Measurements from ENCODE around the gene SLCO6A1.

Gene SLCO6A1

DNA sequence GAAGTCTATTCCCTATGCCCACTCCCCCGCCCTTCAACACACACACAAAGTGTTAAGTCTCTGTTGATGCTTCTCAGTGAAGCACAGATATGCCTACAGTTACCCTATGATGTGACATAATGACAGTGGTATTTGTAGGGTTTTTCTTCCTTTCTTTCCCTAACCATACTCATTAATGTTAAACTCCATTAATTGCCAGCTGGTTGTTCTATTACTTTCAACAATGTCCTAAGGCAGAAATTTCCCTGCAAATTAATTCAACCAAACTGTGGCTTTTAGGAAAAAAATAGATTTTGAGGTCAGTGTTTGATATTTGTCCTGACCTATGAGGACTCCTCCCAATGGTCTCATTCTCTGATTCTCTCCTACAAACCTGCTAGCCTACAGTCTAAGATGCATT lies 38.2 kb upstream of the SLCO6A1 start:
- H3K4me3 ChIP-seq (replicated peaks; ENCODE audit: low read depth, low read length), result no peak overlapping the region
- TF ChIP-seq, protein P1, sequence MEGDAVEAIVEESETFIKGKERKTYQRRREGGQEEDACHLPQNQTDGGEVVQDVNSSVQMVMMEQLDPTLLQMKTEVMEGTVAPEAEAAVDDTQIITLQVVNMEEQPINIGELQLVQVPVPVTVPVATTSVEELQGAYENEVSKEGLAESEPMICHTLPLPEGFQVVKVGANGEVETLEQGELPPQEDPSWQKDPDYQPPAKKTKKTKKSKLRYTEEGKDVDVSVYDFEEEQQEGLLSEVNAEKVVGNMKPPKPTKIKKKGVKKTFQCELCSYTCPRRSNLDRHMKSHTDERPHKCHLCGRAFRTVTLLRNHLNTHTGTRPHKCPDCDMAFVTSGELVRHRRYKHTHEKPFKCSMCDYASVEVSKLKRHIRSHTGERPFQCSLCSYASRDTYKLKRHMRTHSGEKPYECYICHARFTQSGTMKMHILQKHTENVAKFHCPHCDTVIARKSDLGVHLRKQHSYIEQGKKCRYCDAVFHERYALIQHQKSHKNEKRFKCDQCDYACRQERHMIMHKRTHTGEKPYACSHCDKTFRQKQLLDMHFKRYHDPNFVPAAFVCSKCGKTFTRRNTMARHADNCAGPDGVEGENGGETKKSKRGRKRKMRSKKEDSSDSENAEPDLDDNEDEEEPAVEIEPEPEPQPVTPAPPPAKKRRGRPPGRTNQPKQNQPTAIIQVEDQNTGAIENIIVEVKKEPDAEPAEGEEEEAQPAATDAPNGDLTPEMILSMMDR (IDR thresholded peaks at IDR 0.05; ENCODE audit: low read depth, low read length, missing control alignments), result no peak
- DNase-seq (ENCODE audit: extremely low read depth, low read depth), result no peak

DNA sequence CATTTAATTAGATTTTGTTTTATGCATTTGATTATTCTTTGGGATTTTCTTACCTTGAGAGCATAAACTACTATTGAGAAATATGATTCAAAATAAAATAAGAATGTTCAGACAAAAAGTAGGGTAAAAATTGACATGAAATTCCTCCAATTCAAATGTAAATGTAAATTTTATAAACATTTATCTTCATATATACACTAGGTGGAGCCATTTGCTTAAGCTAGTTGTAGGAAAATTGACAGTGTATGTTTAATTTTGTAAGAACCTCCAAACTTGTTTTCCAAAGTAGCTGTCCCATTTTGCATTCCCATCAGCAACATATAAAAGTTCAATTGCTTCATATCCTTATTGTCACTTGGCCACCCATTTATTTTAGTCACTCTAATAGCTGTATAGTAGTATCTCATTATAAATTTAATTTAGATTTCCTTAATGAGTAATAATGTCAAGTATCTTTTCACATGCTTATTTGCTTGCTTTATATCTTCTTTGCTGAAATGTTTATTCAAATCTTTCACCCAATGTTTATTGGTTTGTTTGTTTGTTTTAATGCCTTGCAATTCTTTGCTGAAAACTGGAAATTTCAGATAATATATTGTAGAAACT lies 37.6 kb upstream of the SLCO6A1 start:
- no peak overlapping the region for H3K4me3 ChIP-seq (replicated peaks; ENCODE audit: low read depth, low read length)
- TF ChIP-seq, protein P1 (IDR thresholded peaks at IDR 0.05; ENCODE audit: low read depth, low read length, missing control alignments), result no peak
- no peak for DNase-seq (ENCODE audit: extremely low read depth, low read depth)

DNA sequence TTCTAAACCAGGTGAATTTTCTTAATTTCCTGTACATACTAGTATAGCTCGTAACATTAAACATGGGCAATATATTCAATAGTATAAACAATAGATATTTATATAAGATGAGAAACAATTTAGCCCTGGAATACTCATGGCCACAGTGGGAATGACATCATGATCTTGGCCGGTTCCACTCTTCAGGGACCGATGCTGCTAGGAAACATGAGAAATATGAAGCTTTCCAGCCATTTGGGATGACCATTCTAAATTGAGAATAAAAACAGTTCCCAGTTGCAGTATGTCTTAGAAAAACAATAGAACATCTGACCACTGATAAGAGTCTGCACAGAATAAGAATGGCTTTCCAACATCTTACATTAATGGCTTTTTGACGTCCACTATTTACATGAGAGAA lies 33.3 kb upstream of the SLCO6A1 start:
- TF ChIP-seq, protein P1 (IDR thresholded peaks at IDR 0.05; ENCODE audit: low read depth, low read length, missing control alignments), result no peak
- no peak overlapping the region for H3K4me3 ChIP-seq (replicated peaks; ENCODE audit: low read depth, low read length)
- no peak for DNase-seq (ENCODE audit: extremely low read depth, low read depth)

DNA sequence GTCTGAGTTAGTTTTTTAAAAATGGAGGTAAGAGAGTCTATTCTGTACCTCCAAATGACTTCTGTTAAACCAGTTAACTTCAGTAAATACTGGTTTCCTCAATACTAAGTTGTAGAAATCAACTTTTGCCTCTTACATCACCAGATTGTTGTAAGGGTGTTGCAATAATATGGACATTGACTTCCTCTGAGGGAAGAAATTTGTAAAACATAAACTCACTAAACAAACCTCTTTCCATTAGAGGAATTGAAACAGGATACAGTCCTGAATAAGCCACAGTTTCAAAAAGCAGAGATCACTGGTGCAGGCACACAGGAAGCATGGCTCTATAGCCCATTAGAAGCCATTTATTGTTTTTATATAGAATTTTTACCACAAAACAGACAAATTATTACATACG lies 32.7 kb upstream of the SLCO6A1 start:
- TF ChIP-seq, protein P1 (IDR thresholded peaks at IDR 0.05; ENCODE audit: low read depth, low read length, missing control alignments), result no peak
- no peak for DNase-seq (ENCODE audit: extremely low read depth, low read depth)
- H3K4me3 ChIP-seq (replicated peaks; ENCODE audit: low read depth, low read length), result no peak overlapping the region

DNA sequence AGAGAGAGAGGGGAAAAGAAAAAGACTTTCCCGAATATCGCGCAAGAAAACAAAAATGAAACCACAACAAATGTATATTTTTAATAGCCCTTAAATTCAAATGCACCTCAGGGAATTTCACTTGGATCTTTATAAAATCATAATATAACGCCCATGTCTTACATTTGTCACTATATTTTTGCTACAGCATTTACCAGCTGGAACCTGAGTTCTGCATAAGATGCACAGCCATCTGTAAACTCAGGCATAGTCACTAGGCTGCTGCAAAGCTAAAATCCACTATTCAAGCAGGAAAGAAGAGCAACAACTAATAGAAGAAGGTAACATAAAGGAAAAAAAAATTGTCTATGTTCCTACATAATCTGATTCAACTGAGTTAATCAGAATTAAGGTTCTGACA lies 30.6 kb upstream of the SLCO6A1 start:
- TF ChIP-seq, protein P1 (IDR thresholded peaks at IDR 0.05; ENCODE audit: low read depth, low read length, missing control alignments), result no peak
- no peak overlapping the region for H3K4me3 ChIP-seq (replicated peaks; ENCODE audit: low read depth, low read length)
- no peak for DNase-seq (ENCODE audit: extremely low read depth, low read depth)

DNA sequence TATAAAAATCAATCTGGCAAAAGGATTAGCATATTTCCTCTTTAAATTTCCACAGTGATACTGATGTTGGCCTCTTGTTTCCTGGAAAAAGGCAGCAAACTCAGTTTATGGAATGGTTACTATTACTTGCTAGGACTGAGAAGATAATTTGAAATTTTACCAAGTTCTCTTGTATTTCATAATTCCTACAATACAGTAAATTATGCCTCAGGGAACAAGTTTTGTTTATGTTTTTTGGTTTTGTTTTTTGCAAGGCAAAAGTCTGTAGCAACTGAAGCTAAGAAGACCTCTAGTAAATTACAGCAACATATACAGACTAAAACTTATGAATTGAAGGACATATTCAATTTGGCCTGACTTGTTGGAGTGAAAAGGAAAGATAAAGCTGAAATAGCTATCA lies 30.2 kb upstream of the SLCO6A1 start:
- TF ChIP-seq, protein P1 (IDR thresholded peaks at IDR 0.05; ENCODE audit: low read depth, low read length, missing control alignments), result no peak
- no peak for DNase-seq (ENCODE audit: extremely low read depth, low read depth)
- no peak overlapping the region for H3K4me3 ChIP-seq (replicated peaks; ENCODE audit: low read depth, low read length)

DNA sequence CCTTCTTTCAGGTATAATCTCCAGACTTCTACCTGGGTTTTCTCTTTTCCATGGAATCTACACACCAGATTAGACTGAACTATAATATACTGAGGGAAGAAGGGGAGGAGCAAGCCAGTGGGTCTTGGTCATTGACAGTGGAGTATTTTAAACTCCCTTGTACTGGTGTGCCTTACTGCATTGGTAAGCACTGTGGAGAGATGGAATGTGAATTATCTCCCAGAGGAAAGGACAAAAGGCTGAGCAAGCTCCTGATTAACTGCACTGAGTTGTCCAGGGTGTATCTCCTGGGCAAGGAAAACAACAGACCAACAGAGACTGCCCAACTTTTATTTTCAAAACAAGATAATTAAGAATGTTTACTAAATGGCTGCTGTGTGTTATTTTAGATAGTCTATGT lies 29.8 kb upstream of the SLCO6A1 start:
- no peak overlapping the region for H3K4me3 ChIP-seq (replicated peaks; ENCODE audit: low read depth, low read length)
- TF ChIP-seq, protein P1 (IDR thresholded peaks at IDR 0.05; ENCODE audit: low read depth, low read length, missing control alignments), result no peak

More for the DNA sequence above, 29.8 kb upstream of the SLCO6A1 start:
- no peak for DNase-seq (ENCODE audit: extremely low read depth, low read depth)

Data from HFF-Myc (cell line).